K562 (cell line): ENCODE results near the gene SMARCA4. TPM values are rescaled to one million over a fixed set of nuclear protein-coding genes. Genes with fewer than 3 reads are reported as not detected.

Source experiments
- CTBP1 ChIP-seq: fragments of 450-650 bp; IDR thresholded peaks from 2 replicates; pipeline ENCODE4 v1.6.1; 2016; ENCODE audit warnings: borderline replicate concordance
- FOS ChIP-seq: IDR thresholded peaks from 3 replicates; pipeline ENCODE4 v1.6.1; 2011; ENCODE audit not compliant: insufficient read length; ENCODE audit errors: extremely low read depth
- ID3 ChIP-seq, 2 experiments: fragments of 250-450 bp in 1 of 2; fragments of 450-650 bp in 1 of 2; sonication (Bioruptor Pico) in 1 of 2; IDR thresholded peaks; 2 replicates each; pipeline versions ENCODE4 v1.6.1 to v1.8.0; 2016 to 2021; ENCODE audit warnings: mild to moderate bottlenecking in 2 of 2, moderate library complexity in 2 of 2, missing compliant biosample characterization in 1 of 2, missing genetic modification characterization in 1 of 2
- MLLT1 ChIP-seq, 2 experiments: fragments of 450-650 bp; IDR thresholded peaks; 2 replicates each; pipeline ENCODE4 v1.6.1; 2016
- NFXL1 ChIP-seq: fragments of 450-650 bp; formaldehyde crosslinking; IDR thresholded peaks from 2 replicates; pipeline ENCODE4 v1.4.0; 2021; ENCODE audit warnings: mild to moderate bottlenecking
- RNF219 ChIP-seq: fragments of 250-450 bp; sonication (Bioruptor Pico); IDR thresholded peaks from 2 replicates; pipeline ENCODE4 v1.5.0; 2022; ENCODE audit warnings: mild to moderate bottlenecking
- SIX5 ChIP-seq, 2 experiments: IDR thresholded peaks; 2 replicates each; pipeline ENCODE4 v1.6.1; 2011; ENCODE audit warnings: low read length in 2 of 2, borderline replicate concordance in 1 of 2, low read depth in 1 of 2, mild to moderate bottlenecking in 1 of 2, moderate library complexity in 1 of 2; ENCODE audit not compliant: insufficient read depth in 1 of 2
- SLC30A9 ChIP-seq: fragments of 250-450 bp; sonication (Bioruptor Pico); IDR thresholded peaks from 2 replicates; pipeline ENCODE4 v1.8.0; 2022; ENCODE audit warnings: mild to moderate bottlenecking, moderate library complexity
- SMARCC2 ChIP-seq: fragments of 450-650 bp; IDR thresholded peaks from 2 replicates; pipeline ENCODE4 v1.6.1; 2017; ENCODE audit warnings: antibody characterized with exemption, moderate library complexity, mild to moderate bottlenecking, low read depth
- SNAPC5 ChIP-seq: fragments of 250-450 bp; sonication (Bioruptor Pico); IDR thresholded peaks from 2 replicates; pipeline ENCODE4 v1.8.0; 2021; ENCODE audit warnings: moderate library complexity, mild to moderate bottlenecking, inconsistent platforms
- TAF15 ChIP-seq: fragments of 200-400 bp; formaldehyde crosslinking; IDR thresholded peaks from 2 replicates; pipeline ENCODE4 v1.6.1; 2017; ENCODE audit warnings: mild to moderate bottlenecking, low read depth, low read length, moderate library complexity
- TEAD4 ChIP-seq, 2 experiments: sonication (generic) in 1 of 2; formaldehyde crosslinking in 1 of 2; IDR thresholded peaks; 2 replicates each; pipeline versions ENCODE4 v1.6.1 to v1.8.0; 2012 to 2022; ENCODE audit warnings: borderline replicate concordance in 1 of 2, inconsistent platforms in 1 of 2, low read length in 1 of 2, mild to moderate bottlenecking in 1 of 2, missing genetic modification reagents in 1 of 2
- XRCC5 ChIP-seq: fragments of 200-400 bp; formaldehyde crosslinking; IDR thresholded peaks from 2 replicates; pipeline ENCODE4 v1.6.1; 2017; ENCODE audit warnings: low read depth, mild to moderate bottlenecking, low read length
- ZBTB43 ChIP-seq: sonication (generic); formaldehyde crosslinking; IDR thresholded peaks from 2 replicates; pipeline ENCODE4 v1.8.0; 2023; ENCODE audit warnings: mild to moderate bottlenecking, missing genetic modification reagents
- ZNF174 ChIP-seq: fragments of 250-450 bp; sonication (Bioruptor Pico); IDR thresholded peaks from 2 replicates; pipeline ENCODE4 v1.4.0; 2020; ENCODE audit warnings: mild to moderate bottlenecking
- ZNF354B ChIP-seq: fragments of 250-450 bp; sonication (Bioruptor Pico); IDR thresholded peaks from 2 replicates; pipeline ENCODE4 v1.4.0; 2020
- ZNF584 ChIP-seq: fragments of 200-800 bp; sonication (Bioruptor generic); IDR thresholded peaks from 2 replicates; pipeline ENCODE4 v1.6.1; 2016; ENCODE audit warnings: low read depth, mild to moderate bottlenecking, missing genetic modification characterization, missing compliant biosample characterization
- ZNF77 ChIP-seq: fragments of 250-450 bp; sonication (Bioruptor Pico); IDR thresholded peaks from 2 replicates; pipeline ENCODE4 v1.5.0; 2020
- ZSCAN29 ChIP-seq: fragments of 450-650 bp; IDR thresholded peaks from 2 replicates; pipeline ENCODE4 v1.6.1; 2017
- polyA plus RNA-seq, 8 experiments: library from polyadenylated mRNA; depleted of rRNA in 4 of 8; stranded (reverse) in 5 of 8; unstranded in 3 of 8; fragments of >200 nt; fragmentation: Nextera tagmentation in 2 of 8; fragmentation: Illumina TruSeq in 1 of 8; extraction: Ambion mirVana in 2 of 8; extraction: Trizol in 1 of 8; gene quantifications; 2 replicates each; pipeline versions ENCODE4 v1.2.1 to v1.2.3, GENCODE V29; 2011 to 2014; ENCODE audit warnings: inconsistent platforms in 1 of 8, missing spikeins in 1 of 8
- total RNA-seq, 7 experiments: library from RNA; depleted of rRNA in 6 of 7; stranded (reverse); fragments of >200 nt in 6 of 7; fragmentation: Illumina TruSeq in 2 of 7; extraction: Trizol in 2 of 7; gene quantifications; 2 replicates each; pipeline versions ENCODE4 v1.2.1 to v1.2.3, GENCODE V29; 2011 to 2021; ENCODE audit warnings: low replicate concordance in 1 of 7

Gene SMARCA4
- total and polyA plus RNA-seq, 9 of the 15 experiments (the other 6 are each of a cell fraction or from before 2014, with no cell fraction given), result 19.3 to 207 (median 52.1) TPM

- no peak for TF ChIP-seq ZNF584 (CRISPR knock-in tag)
- no peak for TF ChIP-seq RNF219
- no peak for TF ChIP-seq SMARCC2
- TF ChIP-seq NFXL1, result no peak
- no peak for TF ChIP-seq TAF15
- no peak for TF ChIP-seq FOS
- no peak for TF ChIP-seq SNAPC5 (CRISPR knock-in tag)
- TF ChIP-seq SIX5 (IDR thresholded peaks at IDR 0.05; ENCODE audit: borderline replicate concordance in 1 of 2, insufficient read depth in 1 of 2, low read depth in 1 of 2, low read length in 2 of 2), result no peak
- peak; percentile 22 to 70; a peak in 2 of 4 replicates for TF ChIP-seq MLLT1 (IDR thresholded peaks at IDR 0.05)
- TF ChIP-seq ZNF174, result no peak
- peak; percentile 39; the same call in 1 of the 2 replicates for TF ChIP-seq CTBP1
- TF ChIP-seq ID3 (CRISPR knock-in tag; IDR thresholded peaks at IDR 0.05), result no peak
- TF ChIP-seq ID3 (tag; IDR thresholded peaks at IDR 0.05), result no peak
- no peak for TF ChIP-seq ZNF354B
- TF ChIP-seq ZSCAN29, result no peak
- TF ChIP-seq SLC30A9, result no peak
- TF ChIP-seq TEAD4 (IDR thresholded peaks at IDR 0.05; ENCODE audit: low read length), result peak; percentile 36; the same call in 1 of the 2 replicates
- no peak for TF ChIP-seq TEAD4 (CRISPR knock-in tag; IDR thresholded peaks at IDR 0.05; ENCODE audit: borderline replicate concordance)
- TF ChIP-seq ZNF77, result 0 out of 2 replicates have a peak, but pooled peaks have one; percentile 47
- no peak for TF ChIP-seq ZBTB43 (CRISPR knock-in tag)
- no peak for TF ChIP-seq XRCC5
Observed at GRCh38 chr19:11089254-11090013, 128.6 kb downstream of the SMARCA4 start, which contains the start of gene LDLR (continued).
